Activated T-helper 1 cell treated with anti-CD3 and anti-CD28 coated beads, Interleukin-2, amount 50 U/mL, for 16 hours (primary cell): ENCODE results near the gene BCAR1.
"Not testable (repeated sequence)": the region's sequence is repeated elsewhere in the genome, so short reads cannot be mapped to it uniquely, and the experiment has no call there.

Experiments
- DNase-seq, 2 donors: peaks; one replicate each; pipeline ENCODE4 v3.0.0-alpha.2; 2020; ENCODE audit warnings: low read depth in 1 of 2, low spot score in 1 of 2

BCAR1 gene

DNA sequence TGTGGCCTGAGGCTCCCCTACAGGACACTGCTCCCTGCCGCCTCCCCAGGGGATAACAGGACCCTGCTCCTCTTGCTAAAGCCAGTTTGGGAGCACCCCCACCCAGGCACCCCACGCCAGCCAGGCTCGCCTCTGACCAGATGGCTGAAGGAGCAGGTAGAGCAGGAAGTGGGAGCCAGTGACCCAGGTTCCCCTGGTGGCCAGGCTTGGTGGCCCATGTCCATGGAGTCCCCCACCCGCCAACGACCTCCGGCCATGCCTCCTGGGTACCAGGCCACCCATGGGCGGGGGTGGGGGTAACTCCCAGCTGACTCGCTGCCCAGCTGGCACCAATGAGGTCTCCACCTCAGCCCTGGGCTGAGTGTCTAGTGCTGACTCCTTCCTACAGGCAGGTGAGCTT is 10.0 kb downstream of the BCAR1 start:
- DNase-seq, result no peak

DNA sequence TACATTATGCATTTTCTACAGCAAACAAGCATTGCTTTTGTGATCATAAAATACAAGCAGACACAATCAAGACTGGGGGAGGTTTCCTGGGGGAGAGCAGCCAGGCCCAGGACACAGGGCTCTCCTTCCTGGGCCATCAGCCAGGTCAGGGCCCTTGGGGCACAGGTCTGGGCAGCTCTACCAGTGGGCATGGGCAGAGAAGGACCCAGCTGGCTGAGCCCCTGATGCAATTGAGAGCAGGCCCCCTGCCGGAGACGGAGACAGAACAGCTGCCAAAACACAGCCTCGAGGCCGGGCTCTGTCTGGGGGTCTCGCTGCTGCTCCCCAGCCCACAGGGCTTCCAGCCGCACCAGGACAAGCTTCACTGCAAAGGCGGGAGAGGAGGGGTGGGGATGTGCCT is 10.8 kb downstream of the BCAR1 start:
- not testable (repeated sequence) for DNase-seq

DNA sequence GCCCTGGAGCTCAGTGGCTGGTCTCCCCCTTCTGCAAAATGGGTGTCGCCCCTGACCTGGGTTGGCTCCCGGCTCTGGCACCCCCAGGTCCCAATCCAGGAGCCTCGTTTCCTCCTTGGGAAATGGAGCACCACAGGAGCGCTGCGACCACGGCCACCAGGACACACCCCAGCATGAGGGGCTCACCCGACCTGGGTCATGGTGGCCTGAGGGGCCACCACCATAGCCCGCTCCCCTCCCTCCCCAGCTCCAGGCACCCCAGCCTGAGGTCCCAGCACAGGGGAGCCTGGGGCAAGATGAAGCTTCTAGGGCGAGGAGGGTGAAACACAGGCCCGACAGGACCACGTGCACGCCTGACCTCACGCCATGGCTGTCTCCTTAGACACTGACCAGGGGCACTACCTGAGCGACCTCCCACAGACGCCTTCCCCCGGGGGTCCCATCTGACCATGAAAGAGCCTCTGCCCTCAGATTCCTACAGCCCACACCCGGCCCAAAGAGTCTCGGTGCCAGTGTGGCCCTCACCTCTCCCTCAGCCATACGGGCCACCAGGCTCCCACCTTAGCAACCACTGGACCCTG is 11.8 kb downstream of the BCAR1 start:
- no peak for DNase-seq

DNA sequence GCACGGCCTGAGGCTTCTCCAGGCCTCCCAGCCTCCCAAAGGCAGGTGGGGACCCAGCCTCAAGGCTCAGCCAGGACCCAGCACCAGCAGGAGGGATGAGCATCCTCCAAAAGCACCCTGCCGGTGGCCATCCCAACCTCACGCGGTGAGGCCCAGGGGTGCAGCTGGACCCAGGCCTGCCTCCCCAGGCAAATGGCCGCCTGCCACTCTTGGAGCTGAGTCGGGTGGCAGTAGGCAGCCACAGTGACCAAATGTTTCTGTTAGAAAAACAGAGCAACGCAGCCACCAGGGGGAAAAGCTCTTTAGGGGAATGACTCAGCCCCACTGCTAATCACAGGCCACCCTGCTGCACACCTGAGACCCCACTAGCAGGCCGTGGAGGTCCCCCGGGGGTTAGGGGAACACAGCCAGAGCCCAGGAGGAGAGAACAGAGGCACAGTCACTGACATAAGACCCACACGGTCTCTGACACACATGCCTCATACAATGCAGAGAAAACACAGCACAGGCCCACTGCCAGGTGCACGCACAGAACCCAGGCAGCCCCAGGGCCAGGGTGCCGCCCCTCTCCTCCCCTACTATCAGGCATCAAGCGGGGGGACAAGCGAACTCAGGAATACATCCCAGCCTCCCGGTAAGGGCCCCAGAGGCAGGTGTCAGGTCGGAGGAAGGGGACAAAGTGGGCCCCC is 12.4 kb downstream of the BCAR1 start:
- DNase-seq, result no peak

DNA sequence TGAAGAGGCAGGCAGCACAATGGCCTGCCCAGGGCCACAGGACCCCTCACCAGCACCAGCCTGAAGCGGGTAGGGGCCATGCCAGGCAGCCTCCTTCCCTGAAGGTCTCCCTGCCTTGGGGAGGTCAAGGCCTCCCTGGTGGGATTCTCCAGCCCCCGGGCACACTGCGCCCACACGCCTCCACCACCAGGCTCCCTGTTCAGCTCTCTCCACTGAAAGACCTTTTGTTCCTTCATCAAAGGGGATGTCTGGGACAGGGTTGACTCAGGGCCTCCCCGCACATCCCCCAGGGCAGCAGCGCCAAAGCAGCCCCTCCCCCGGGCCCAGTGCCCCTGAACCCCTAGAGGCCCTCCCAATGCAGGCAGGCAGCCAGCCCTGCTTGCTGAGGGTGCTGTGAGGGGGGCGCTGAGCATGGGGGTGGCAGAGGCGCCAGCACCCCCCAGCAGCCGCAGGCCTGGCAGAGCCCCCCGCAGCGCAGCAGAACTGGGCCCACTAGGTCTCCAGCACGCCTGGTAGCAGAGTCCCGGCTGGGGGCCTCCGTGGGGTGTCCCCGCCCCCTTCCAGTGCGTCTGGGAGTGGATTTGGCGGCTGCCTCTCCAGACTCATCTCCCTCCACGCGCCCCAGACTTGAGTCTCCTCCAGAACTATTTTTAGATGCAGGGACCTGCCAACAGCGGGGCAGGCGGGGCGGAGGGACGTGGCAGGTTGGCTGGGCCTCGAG is 13.1 kb downstream of the BCAR1 start:
- DNase-seq, result no peak

DNA sequence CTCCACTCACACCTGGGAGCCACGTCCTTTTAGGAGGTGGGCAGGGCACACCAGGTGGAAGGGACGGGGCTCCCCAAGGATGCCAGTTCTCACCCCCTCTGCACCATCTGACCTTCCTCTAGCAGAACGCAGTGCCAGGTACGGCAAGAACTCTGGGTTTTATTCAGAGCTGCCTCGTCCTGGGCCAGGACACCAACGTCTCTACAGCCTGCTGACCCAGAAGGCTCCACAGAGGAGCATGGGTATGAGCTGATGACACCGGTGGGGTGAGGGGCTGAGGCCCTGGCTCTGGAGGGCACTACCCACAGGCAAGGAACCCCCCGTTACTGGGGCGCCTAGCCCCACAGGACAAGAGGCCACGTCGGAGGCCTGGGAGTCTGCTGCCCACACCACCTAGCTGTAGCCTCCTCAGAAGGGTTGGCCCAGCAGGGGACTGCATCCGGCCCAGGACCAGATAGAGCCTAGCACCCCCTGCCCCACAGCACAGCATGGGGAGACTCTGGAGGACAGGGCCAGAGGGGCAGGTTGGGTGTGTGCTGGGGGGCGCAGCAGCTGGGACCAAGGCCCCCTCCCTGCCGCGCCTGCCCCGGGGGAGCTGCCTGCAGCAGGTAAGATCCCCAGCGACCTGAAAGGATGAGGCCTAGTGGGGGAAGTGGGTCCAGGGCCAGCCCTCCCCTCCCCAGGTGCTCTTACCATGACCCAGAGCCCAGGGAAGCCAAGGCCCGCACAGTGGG is 13.9 kb downstream of the BCAR1 start:
- DNase-seq, result no peak

DNA sequence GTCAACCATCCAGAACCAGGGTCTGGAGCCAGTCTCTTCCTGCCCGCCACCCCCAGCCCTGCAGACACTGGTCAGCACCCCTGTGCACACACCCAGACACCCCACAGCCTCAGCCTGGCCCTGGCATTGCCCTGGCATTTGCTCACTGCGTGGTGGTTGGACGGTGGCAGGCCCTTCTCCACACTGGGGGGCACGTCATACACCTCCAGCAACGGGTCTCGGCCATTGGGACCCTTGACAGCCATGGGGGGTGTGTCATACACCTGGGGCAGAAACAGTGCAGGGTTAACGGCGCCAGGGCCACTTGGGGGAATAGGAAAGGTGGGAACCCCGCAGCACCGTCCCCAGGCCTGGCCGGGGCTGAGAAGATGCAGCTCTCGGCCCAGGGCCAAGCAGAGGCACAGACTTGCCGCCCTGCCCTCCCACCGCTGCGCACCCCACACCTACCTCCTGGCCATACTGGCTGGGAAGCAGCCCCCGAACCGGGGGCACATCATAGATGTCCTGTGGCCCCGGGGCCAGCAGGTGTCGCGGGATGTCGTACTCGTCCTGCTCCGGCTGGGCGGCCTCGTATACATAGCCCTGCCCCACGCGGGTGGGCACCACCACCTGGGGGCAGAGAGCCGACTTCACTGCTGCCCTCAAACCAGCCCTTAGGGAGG is 14.6 kb downstream of the BCAR1 start:
- DNase-seq, result no peak

DNA sequence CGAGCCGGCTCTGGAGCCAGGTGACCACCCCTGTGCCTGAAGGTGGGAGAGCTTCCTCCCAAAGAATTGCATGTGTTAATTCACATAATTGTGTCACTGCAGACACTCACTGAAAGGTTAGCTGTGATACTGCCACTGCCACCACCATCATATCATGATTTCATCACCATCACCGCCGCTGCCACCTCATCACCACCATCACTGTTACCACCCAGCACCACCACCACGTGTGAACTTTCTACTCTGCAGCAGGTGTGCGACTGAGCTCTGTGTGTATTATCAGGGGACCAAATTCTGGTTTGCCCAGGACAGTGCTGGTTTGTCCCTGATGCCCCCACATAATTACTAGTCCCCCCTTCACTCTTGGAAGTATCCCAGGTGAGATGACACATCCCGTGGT is 15.2 kb downstream of the BCAR1 start:
- no peak for DNase-seq

DNA sequence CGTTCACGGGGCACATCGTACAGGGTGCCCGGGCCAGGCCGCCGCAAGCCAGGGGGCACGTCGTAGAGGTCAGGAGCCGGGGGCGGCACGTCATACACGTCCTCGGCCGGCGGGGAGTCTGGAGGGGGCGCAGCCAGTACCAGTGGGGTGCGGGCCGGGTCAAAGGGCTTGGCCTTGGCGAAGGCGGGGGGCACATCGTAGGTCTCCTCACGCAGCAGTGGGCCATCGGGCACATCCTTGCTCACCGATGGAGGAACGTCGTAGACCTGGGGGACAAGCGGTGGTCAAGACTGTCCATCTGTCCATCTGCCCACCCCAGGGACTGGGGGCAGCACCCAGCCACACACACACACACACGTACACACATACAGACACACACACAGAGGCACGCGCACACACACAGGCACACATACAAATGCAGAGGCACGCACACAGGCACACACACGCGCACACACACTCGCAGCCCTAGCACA is 15.7 kb downstream of the BCAR1 start:
- DNase-seq, result no peak

DNA sequence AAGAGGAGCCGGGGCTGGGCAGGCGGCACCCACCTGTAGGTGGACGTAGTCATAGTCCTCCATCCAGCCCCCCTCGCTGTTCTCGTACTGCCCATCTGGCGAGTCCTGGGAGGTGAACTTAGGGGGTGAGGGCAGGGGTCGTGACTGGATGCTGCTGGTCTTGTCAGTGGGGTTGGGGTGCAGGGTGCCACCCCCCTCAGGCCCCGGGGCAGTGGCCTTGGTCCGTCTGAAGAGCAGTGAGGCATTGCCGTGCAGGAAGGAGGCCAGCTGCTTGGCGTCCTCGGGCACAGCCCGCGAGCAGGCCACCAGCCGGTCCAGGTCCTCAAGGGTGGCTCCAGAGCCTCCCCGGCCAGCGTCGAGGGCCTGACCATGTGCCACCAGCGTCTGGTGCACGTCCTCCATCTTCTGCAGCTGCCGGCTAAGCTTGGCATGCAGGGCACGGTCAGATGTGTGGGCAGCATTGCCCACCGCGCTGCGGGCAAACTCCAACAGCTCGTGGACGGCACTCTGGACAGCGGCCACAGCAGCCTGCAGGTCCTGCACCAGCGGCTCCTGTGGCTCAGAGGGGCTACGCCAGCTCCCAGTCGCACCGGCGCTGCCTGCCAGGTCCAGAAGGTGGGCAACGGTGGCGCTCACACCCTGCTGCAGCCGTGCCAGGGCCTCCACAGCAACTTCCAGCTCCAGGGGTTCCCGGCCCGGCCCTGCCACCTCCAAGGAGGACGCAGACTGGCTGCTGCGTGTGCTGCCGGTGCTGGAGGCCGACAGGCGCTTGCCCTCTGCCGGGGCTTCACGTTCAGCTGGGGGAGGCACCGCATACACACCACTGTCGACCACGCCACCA is 16.3 kb downstream of the BCAR1 start:
- no peak for DNase-seq

DNA sequence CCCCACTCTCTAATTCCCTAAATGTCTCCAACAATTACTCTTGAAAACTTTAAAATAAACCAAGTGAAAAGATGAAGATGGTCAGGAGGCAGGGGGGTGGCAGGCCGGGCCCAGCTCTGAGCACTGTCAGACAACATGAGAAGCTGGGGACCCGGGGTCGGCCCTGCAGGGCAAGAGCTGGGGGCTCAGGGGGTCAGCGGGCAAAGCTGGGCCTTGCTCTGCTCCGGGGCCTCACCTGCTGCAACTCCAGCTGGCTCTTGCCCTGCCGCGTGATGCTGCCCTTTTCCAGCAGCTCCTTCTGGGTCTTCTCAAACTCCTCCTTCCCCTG is 17.8 kb downstream of the BCAR1 start:
- no peak for DNase-seq

DNA sequence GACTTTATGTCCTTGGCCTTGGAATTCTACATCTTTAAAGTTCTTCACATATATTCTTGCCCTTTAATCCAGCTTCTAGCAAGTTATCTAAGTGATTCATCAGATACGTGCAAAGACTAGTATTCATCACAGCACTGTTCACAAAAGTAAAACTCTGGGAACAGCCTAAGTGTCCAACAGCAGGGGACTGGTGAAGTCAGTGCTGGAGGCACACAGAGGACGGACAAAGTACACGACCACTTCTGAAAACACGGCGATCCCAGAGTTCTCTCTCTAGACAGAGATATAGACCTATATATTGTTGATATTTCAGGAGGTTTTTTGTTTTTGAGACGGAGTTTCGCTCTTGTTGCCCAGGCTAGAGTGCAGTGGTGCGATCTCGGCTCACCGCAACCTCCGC is 19.9 kb downstream of the BCAR1 start:
- DNase-seq, result no peak

DNA sequence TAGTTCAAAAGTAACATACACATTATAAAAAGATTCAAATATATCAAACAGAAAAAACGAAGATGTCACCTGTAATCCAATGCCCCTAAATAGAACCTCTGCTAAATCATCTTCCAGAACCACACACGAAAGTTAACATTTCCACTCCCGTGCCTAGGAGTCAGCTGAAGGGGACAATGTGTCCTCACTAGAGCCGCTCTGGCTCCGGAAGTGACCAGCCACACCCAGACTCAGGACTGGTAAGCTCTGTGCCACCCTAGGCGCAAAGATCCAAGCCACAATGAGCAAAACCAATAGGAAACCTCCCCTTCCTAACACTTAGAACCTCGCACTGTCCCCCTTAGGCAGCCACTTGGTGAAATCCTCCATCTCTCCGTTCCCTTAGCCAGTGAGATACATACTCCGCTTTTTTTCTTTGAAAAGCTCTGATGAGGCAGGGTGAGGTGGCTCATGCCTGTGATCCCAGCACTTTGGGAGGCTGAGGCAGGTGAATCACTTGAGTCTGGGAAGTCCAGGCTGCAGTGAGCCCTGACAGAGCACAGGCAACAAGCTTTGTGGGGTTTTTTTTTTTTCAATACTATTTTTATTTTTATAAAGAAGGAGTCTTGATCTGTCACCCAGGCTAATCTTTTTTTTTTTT is 20.8 kb downstream of the BCAR1 start:
- no peak for DNase-seq

DNA sequence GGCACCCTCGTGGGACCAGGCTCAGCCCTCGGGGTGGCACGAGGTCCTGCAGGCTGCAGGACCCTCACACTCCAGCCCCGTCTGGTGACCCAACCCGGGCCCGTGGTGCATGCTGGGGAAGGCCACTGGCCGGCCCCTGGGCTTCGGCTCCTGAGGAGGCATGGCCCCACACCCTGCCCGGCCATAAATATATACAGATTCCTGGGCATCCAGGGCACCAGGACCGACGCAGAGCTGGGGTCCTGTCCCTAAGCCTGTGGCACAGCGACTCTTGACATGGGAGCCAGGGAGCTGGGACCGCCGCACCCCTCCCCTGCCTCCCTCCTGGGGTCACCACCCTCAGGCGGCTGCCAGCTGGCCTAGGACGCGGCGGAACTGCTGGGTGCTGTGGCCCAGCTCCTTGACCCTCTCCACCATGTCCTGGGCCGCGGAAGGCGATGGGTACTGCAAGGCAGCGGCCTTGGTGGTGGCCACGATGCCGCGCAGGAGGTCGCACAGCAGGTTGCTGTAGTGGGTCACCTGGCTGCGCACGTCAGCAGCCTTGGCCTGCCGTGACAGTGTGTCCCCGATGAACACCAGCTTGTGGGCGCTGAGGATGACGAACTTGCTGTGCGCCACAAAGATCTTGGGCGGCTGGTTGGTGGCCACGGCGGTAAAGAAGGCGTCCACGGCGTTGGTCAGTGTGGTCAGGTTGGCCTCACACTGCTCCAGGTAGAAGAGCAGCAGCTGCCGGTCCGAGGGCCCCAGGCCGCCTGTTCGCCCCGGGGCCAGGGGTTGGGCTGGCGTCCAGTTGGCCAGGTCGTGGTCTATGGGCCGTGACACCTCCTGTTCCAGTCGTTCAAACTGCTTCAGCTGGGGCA is 22.0 kb downstream of the BCAR1 start:
- DNase-seq, result no peak

DNA sequence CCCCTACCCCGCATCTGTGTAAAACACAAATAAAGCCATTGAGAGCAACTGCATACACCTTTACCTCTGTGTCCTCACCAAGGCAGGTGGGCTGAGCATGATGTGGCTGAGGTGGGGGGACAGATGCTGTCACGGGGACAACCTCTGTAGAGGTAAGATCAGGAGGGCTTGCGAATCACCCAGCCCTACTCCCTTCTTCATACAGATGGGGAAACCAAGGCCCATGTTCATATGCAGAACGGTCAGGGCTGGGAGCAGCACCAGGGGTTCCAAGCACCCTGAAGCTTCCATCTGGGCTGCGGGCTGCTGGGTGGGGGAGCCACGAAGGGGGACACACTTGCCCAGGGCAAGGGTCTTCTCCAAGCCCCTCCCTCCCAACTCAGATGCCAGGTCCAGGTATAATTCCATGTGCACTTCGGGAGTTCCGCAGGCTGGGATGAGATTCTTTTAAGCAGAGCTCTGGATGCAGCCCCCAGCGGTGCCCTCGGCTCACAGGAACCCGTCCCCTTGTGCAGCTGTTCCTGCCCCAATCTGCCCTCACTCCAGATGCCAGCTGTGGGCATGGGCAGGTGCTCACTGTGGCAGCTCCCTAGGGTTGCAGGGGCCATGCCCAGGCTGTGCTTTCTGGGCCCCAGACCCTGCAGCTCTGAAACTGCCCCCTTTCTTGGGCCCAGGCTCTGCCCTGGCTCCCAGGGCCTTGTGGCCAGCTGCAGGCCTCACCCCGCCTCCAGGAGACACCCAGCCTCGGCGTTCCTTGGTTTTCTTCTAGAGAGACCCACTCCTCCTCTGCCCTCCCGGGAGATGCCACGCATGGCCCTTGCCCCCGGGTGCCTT is 23.1 kb downstream of the BCAR1 start:
- DNase-seq, result no peak

DNA sequence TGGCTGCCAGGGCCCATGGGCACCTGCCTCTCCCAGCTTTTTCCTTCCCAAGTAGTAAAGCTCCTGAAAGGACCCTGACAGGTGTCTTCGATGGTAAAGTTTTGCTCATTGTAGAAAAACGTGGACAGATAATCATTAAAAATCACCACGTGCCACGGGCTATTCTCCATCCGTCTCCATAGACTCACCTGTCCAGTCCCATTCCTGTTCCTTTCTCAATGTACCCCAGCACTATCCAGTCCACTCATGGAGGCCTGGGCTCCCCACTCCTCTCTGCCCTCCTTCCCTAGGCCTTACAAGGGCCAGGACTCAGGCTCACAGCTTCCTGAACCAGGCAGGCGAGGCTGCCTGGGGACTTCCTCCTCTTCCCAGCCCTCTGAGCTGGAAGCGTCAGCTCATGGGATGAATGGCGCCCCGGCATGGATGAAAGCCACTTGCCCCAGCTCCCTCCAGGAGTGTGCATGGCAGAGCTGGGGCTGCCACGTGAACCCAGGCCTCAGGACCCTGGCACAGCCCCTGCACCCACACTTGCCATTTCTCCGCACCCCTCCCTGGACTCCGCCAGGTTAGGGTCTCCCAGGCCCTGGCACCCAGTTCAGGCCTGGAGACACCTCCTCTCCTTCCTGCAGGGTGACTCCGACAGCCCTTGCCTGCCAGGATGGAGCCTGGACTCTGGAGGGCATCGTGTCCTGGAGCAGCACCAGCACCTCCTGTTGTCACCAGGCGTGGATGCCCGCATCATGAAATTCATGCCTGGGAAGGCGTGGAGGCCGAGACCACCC is 23.9 kb downstream of the BCAR1 start:
- DNase-seq, result no peak

DNA sequence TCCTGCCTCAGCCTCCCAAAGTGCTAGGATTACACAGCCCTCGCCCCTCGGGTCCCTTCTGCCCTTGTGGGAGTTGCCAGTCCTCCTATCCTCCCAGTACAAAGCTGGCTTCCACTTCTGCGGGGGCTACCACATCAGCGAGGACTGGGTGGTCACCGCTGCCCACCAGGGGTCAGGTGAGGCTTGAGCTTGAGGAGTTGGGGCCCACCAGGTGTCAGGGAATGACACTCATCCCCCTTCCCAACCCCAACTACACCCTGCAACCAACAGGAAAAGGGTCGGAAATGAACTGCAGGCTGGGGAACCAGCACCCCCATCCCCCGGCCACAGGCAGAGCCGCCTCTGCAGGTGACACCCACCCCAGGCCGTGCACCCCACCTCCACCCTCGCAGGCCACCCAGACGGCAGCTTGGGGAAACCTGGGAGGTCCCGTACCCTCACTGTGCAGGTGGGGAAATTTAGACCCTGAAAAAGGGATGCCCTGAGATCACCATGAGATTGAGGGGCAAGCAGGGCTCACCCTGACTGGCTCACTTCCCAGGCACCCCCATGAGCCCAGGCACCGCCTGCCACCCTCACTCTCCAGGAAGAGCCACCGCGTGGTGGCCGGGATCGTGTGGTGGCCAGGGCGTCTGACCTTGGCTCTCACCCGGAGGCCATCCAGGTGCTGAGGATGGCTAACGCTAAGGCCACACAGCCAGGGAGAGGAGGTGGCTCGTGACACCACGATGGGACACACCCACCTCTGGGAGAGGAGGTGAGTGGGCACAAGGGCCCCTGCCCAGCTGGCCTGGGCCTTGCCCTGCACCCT is 24.7 kb downstream of the BCAR1 start:
- DNase-seq, result no peak
